ENCODE results near the gene FABP1. TPM values are rescaled to one million over a fixed set of nuclear protein-coding genes. Genes with fewer than 3 reads are reported as not detected.
A peak's percentile ranks its signal among the peaks of the same experiment; 100 is the strongest.

FABP1 gene
- total and polyA plus RNA-seq, 7 donors, result 0.52 to 4.5 (median 0.89) TPM; not detected in 2

GRCh38 chr2:88082781-88083180, 45.1 kb downstream of the FABP1 start:
- H3K4me1 ChIP-seq, result peaks cover 27% of the 10 kb centered on the region
- intact Hi-C loops (cut with DNase I), result no loop called here

GRCh38 chr2:88081924-88082608, 45.8 kb downstream of the FABP1 start:
- Histone ChIP-seq H3K4me1 (peaks cover 33% of the 10 kb centered on the region), H3K27ac (peak overlapping the region; percentile 51), H3K27me3 (ENCODE audit: insufficient read depth in 3 of 3, low read length in 2 of 3) (no peaks in the 10 kb centered on the region), H3K9me3 (no peaks in the 10 kb centered on the region), H3K36me3 (ENCODE audit: insufficient read depth in 1 of 2, low read depth in 1 of 2) (peaks cover 0 to 29% of the 10 kb centered on the region in 2 donors), H3K4me3 (no peak overlapping the region)
- intact Hi-C loops (cut with DNase I), result no loop called here
- no peak for DNase-seq
- 28 to 65% (median 30%) methylated on average over 4 of the region's 4 CpGs for WGBS, 3 donors
- no peak for TF ChIP-seq CTCF (IDR thresholded peaks at IDR 0.05)
- peak; percentile 57 to 70 (median 68) for ATAC-seq

More at GRCh38 chr2:88082781-88083180, 45.1 kb downstream of the FABP1 start:
- WGBS, 3 donors, result 86 to 96% (median 93%) methylated on average over 1 of the region's 1 CpG
- TF ChIP-seq CTCF (IDR thresholded peaks at IDR 0.05), result no peak
- H3K27me3 ChIP-seq (ENCODE audit: insufficient read depth in 3 of 3, low read length in 2 of 3), result no peaks in the 10 kb centered on the region
- ATAC-seq (no peak), DNase-seq (no peak)
- H3K9me3 ChIP-seq, result no peaks in the 10 kb centered on the region
- H3K36me3 ChIP-seq (ENCODE audit: insufficient read depth in 1 of 2, low read depth in 1 of 2), result peaks cover 0 to 36% of the 10 kb centered on the region in 2 donors
- H3K4me3 ChIP-seq, result no peak overlapping the region
- peak overlapping the region; percentile 41 for H3K27ac ChIP-seq

- Histone ChIP-seq H3K4me3 (no peak overlapping the region), H3K27ac (peak overlapping the region; percentile 51), H3K9me3 (no peaks in the 10 kb centered on the region), H3K27me3 (ENCODE audit: insufficient read depth in 3 of 3, low read length in 2 of 3) (no peaks in the 10 kb centered on the region), H3K4me1 (peaks cover 42% of the 10 kb centered on the region), H3K36me3 (ENCODE audit: insufficient read depth in 1 of 2, low read depth in 1 of 2) (peaks cover 0 to 17% of the 10 kb centered on the region in 2 donors)
- 47 to 79% (median 48%) methylated on average over 2 of the region's 2 CpGs for WGBS, 3 donors
- DNase-seq (no peak), ATAC-seq (no peak)
- no peak for TF ChIP-seq CTCF (IDR thresholded peaks at IDR 0.05)
- intact Hi-C loops (cut with DNase I), result no loop called here
Observed at GRCh38 chr2:88080545-88080944, 47.3 kb downstream of the FABP1 start.

- Histone ChIP-seq H3K4me1 (peaks cover 52% of the 10 kb centered on the region), H3K36me3 (ENCODE audit: insufficient read depth in 1 of 2, low read depth in 1 of 2) (no peaks in the 10 kb centered on the region), H3K27ac (peak overlapping the region; percentile 38), H3K9me3 (no peaks in the 10 kb centered on the region), H3K27me3 (ENCODE audit: insufficient read depth in 3 of 3, low read length in 2 of 3) (no peaks in the 10 kb centered on the region), H3K4me3 (no peak overlapping the region)
- no peak for TF ChIP-seq CTCF (IDR thresholded peaks at IDR 0.05)
- no peak for ATAC-seq
- DNase-seq, result no peak
- 24 to 43% (median 28%) methylated on average over 3 of the region's 3 CpGs for WGBS, 3 donors
- intact Hi-C loops (cut with DNase I), result no loop called here
Observed at GRCh38 chr2:88078643-88079172, 49.2 kb downstream of the FABP1 start.
